Sciatic nerve (tissue), 2 donors: ENCODE measurements around the gene PRR15. TPM values are rescaled to one million over a fixed set of nuclear protein-coding genes. Genes with fewer than 3 reads are reported as not detected.

Source experiments
- ATAC-seq: fragments of 200-7000 bp; cut with Tn5 transposase; one replicate; pipeline ENCODE4 v1.9.1; 2020; ENCODE audit warnings: mild to moderate bottlenecking, moderate library complexity
- DNase-seq: peaks from one replicate; pipeline ENCODE4 v3.0.0-alpha.2; 2020; ENCODE audit warnings: low spot score
- intact Hi-C: fragments of 100-400 bp; cut with DNase I; formaldehyde crosslinking; loops from one replicate; pipeline ENCODE4 v1.14.2; 2022
- total RNA-seq: library from RNA; stranded (reverse); fragmentation: NEBNext Ultra II Directional; extraction: Animal tissue kit (Norgen Biotek cat#: 25700); gene quantifications from one replicate; pipeline ENCODE4 v1.2.1, GENCODE V29; 2021
- donor health status: DM: no; HTN: no; CAD: no.
- donor health status: DM: no; HTN: no; CAD: no.

PRR15 gene
- total RNA-seq, 1 donor from 2014 or later: not detected

GRCh38 chr7:29565982-29566746 lies 2.5 kb downstream of the PRR15 start:
- DNase-seq: no peak
- ATAC-seq: peak; percentile 54
- intact Hi-C loops: no loop called here

DNA sequence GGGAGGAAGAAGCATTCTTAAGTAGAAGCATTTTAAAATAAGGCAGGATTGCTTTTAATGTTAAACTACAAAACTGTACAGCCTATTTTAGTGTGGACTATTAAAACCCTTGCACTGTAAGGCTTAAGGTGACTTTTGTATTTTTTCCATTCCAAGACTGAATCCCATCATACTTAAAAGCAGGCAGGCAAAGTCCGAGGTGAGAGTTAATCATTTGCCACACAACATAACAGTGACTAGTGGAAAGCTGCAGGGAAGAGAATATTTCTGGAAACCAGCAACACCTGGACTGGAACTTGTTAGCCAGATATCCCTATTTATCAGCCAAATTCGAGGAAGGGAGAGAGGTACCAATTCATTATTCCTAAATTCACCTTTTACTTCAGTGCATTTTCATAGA lies 3.5 kb downstream of the PRR15 start:
- no peak for DNase-seq
- intact Hi-C loops: no loop called here
- no peak for ATAC-seq

DNA sequence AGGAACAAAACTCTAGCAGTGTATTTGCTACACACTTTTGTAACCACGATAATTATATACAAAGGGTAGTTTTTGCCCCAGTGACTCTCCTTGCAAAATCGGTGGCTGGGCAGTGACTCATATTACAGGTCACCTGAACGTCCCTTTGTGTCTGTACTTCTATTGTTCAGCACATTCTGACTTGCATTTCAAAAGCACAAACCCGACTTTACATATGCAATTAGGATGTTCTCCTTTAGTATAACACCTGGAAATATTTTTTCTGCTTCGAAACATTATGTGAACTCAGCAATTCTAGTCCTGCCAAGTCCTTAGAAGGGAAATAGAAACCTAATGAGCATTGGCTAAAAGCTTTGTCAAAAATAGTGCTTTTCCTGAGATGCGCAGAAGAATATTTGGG lies 6.0 kb downstream of the PRR15 start:
- ATAC-seq (no peak), DNase-seq (no peak)
- intact Hi-C loops: no loop called here

DNA sequence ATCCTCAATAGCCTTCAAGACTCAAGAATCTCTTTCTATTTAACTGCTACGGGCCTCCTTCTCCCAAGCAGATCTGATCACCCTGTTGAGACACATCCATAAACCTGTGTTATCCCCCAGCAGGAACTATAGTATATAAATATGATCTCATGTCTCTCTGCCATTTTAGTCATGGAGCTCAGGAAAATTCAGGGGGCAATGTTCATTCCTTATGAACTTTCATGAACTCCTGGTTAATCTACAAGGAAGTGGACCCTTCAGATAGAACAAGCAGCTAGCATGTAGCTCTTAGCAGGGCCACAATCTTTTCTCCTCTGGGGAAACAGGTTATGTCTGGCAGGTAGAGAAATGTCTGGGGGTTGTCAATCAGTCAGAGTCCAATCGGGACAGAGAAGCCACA lies 8.9 kb downstream of the PRR15 start:
- intact Hi-C loops: no loop called here
- DNase-seq: no peak
- ATAC-seq: no peak

- no peak for ATAC-seq
These were observed 9.9 kb downstream of the PRR15 start for GRCh38 chr7:29573567-29573966.

GRCh38 chr7:29574659-29575058 lies 11.0 kb downstream of the PRR15 start:
- ATAC-seq (no peak), DNase-seq (no peak)
- intact Hi-C loops: no loop called here

More at GRCh38 chr7:29573567-29573966, 9.9 kb downstream of the PRR15 start:
- intact Hi-C loops: no loop called here
- DNase-seq: no peak

- no peak for ATAC-seq
- DNase-seq: no peak
- intact Hi-C loops: no loop called here
These were observed 23.7 kb downstream of the PRR15 start for GRCh38 chr7:29587195-29587808.

DNA sequence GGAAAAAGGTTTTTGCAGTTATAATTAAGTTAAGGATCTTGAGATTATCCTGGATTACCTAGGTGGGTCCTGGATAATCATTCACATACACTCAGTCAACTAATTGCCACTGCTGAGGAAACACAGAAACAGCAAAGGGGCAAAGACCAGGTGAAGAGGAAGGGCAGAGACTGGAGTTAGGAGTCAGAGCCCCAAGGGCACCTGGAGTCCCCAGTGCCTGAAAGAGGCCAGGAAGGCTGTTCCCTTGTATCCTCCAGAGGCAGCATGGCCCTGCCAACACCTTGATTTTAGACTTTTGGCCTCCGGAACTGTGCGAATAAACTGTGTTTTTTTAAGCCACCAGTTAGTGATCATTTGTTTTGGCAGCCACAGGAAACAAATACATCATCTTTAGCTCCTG lies 24.6 kb downstream of the PRR15 start:
- intact Hi-C loops: no loop called here
- DNase-seq: no peak
- no peak for ATAC-seq

GRCh38 chr7:29588900-29589696 lies 25.5 kb downstream of the PRR15 start:
- DNase-seq (no peak), ATAC-seq (no peak)
- intact Hi-C loops: no loop called here

GRCh38 chr7:29592866-29593265 lies 29.2 kb downstream of the PRR15 start:
- intact Hi-C loops: no loop called here
- ATAC-seq (no peak), DNase-seq (no peak)

- intact Hi-C loops: no loop called here
- DNase-seq: no peak
- no peak for ATAC-seq
These were observed 29.8 kb downstream of the PRR15 start for GRCh38 chr7:29593459-29593858.

- no peak for DNase-seq
- intact Hi-C loops: no loop called here
- peak; percentile 24 for ATAC-seq
These were observed 33.1 kb downstream of the PRR15 start for GRCh38 chr7:29596593-29597178.

- intact Hi-C loops: no loop called here
- DNase-seq (no peak), ATAC-seq (no peak)
These were observed 33.6 kb downstream of the PRR15 start for GRCh38 chr7:29597266-29597665.

DNA sequence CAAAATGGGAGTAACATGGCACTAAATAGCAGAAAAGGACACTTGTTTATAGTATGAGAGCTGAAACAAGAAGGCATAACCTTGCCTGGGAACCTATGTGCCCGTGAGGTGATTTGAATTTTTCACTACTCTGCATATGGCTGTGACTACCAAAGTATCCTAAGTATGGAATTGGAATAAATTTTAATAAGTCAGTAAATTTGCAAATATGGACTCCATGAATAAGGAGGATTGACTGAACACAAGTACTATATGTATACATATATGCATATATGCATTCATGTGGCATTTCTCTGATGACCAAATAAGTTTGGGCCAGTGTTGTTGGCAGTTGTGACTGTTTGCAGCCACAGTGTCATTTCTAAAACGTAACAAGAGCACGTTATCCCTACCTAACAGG lies 34.5 kb downstream of the PRR15 start:
- intact Hi-C loops: no loop called here
- DNase-seq (no peak), ATAC-seq (no peak)

DNA sequence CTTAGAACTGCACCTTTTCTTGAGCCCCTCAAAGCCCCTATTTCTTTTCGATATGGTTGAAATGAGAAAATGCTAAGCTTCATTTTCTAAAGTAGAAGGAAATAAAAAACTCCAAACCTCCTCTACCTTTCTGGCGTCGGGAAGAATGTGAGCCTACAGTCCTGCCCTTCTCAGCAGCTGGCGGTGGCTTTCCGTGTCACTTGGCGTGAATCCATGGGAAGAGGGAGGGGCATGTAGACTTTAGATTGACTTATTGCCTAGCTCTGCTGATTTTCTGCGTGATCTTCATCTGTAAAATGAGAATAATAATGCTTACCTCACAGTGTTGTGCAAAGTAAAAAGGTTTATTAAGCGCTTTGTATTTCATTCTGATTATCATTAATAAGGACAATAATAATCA lies 35.0 kb downstream of the PRR15 start:
- ATAC-seq: no peak
- DNase-seq: no peak
- intact Hi-C loops: no loop called here

DNA sequence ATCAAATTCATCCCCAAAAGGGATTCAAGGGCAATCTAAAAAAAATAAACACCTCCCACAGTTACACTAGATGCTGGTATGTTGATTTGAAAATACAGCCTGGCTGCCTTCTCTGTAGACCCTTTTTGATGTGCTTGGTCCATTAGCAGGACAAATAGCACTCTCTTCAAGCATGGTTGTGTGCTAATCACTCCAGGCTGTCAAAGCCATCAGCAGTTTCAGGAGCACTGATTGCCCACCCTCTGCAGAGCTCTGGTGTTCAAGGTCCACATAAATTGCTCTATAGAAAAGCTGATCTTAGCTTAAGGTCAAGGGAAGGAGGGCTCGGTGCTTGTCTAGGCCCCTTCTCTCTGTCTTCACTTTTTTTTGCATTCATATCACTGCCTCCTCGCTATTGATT lies 35.4 kb downstream of the PRR15 start:
- intact Hi-C loops: no loop called here
- DNase-seq: no peak
- no peak for ATAC-seq

DNA sequence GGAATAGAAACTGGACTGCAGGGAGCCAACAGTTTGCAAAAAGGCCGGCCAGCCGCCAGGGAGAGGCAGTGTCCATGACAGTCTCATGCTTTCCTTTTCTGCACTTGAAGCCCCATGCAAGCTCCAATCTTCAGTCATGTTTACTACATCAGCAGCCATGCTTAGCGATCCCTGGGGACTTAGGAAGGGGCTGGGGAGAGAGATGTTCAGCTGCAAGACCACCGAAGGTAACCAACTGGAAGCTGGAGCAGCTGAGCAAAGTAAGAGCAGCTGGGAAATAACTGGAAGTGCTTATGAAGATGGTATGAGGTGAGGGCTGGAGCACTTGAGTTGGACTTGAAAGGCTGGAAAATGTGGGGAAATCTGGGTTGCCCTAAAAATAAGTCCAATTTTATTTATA lies 37.0 kb downstream of the PRR15 start:
- ATAC-seq (no peak), DNase-seq (no peak)
- intact Hi-C loops: no loop called here

GRCh38 chr7:29604052-29604451 lies 40.4 kb downstream of the PRR15 start:
- DNase-seq: no peak
- intact Hi-C loops: no loop called here

GRCh38 chr7:29604702-29605101 lies 41.1 kb downstream of the PRR15 start:
- DNase-seq: no peak
- no peak for ATAC-seq
- intact Hi-C loops: no loop called here

More at GRCh38 chr7:29604052-29604451, 40.4 kb downstream of the PRR15 start:
- no peak for ATAC-seq

- DNase-seq (no peak), ATAC-seq (no peak)
- intact Hi-C loops: no loop called here
These were observed 42.0 kb downstream of the PRR15 start for GRCh38 chr7:29605671-29606070.
